Endometrium (tissue), 2 donors: ENCODE results near the gene ELMO1.

Source experiments
- FAIRE-seq: peaks from 2 replicates; lab custom pipeline; 2012; peaks lifted over from hg19 to GRCh38; lab: Jason Lieb, UNC
- donor health status: control.
- donor health status: control.

ELMO1 gene

GRCh38 chr7:36821617-36822016 is 627.0 kb downstream of the ELMO1 start:
- no peak for FAIRE-seq

DNA sequence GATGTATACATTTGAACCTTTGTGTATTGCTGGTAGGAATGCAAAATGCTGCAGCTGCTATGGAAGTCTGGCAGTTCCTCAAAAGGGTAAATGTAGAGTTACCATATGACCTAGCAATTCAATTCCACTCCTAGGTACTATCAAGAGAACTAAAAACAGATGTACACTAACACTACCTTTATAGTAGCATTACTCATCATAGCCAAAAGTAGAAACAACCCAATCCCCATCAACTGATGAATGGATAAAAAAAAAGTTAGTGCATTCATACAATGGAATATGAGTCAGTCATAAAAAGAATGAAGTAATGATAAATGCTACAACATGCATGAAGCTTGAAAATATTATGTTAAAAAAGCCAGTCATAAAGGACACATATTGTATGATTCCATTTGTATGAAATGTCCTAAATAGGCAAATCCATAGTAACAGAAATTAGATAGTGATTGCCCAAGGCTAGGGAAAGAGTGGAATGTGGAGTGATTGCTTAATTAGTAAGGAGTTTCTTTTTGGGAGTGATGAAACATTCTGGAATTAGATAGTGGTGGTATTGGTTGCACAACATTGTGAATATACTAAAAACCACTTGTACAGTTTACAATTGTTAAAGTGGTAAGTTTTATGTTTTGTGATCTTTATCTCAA is 628.0 kb downstream of the ELMO1 start:
- no peak for FAIRE-seq

- no peak for FAIRE-seq
These were observed 629.0 kb downstream of the ELMO1 start for GRCh38 chr7:36819639-36820038.

DNA sequence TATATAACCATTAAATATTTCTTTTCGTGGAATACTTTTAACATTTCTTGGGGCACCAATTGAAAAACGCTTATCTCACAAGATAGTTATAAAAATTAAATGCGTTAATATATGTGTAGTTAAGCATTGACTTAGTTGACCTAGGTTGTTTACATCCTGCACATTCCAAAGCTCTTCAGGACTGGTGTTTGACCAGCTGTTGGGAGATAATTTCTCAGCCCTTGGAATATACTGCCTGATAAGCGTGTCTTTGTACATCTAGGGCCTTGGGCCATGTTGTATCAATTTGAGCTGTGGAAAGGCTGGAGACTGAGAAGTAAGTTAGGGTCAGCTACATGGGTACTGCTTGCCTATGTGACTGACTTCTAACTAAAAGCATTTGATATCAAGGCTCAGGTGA is 634.4 kb downstream of the ELMO1 start:
- no peak for FAIRE-seq

DNA sequence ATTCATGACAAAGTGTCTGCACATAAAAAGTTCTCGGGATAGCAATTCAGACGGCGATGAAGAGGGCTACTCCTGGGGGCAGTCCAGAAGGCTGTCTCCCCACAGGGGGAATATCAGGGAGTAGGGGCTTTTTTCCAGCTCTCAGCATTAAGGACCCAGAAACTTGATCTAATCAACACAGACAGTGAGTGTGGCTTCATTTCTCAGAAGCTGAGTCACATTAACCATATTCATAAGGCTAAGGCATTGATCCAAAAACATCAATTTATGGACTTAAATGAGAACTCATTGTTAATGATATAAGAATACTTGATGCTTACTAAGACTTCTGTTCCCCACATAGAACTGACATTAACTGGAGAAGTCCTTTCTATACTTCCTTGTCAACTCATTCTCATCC is 636.9 kb downstream of the ELMO1 start:
- FAIRE-seq = no peak

DNA sequence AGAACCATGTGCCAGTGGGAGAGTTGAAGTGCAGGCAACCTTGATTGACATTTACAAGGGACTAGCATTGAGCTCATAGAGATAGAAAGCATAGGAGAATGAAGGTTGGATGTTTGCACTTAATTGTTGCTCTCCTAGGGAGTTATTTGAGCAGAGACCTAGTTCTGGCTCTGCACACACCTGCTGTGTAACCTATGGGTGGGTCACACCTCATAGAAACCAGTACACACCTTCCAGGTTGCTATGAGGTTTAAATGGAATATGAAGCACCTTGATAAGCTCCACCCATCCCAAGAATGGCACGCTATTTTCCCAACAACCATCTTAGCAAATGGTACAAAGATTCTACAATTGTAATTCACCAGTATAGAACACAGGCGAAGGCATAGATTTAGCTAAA is 638.2 kb downstream of the ELMO1 start:
- FAIRE-seq = no peak

GRCh38 chr7:36810032-36810431 is 638.6 kb downstream of the ELMO1 start:
- FAIRE-seq = no peak

- no peak for FAIRE-seq
These were observed 639.2 kb downstream of the ELMO1 start for GRCh38 chr7:36809510-36809909.

DNA sequence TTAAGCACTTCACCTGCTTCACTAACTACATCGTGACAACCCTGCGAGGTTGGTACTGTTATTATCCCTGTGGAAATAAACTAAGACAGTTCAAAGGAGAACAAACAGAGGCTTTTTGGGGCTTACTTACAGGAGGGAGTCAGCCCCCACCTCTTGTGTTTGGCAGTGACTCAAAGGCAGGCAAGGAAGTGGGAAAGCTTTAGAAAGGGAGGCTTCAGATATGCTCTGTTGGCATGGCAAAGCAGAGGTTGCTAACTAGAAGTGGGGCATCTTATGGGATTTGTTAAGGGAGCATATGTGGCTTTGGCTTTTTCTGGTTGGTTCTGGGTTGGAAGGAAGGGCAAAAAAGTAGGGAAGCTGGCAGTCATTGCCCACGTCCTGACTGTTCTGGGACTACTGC is 639.6 kb downstream of the ELMO1 start:
- FAIRE-seq = no peak

- FAIRE-seq = no peak
These were observed 641.8 kb downstream of the ELMO1 start for GRCh38 chr7:36806891-36807290.
